Chondrocyte (in vitro differentiated cells): Measurements from ENCODE around the gene TBC1D5. TPM values are rescaled to one million over a fixed set of nuclear protein-coding genes. Genes with fewer than 3 reads are reported as not detected.
A peak's percentile ranks its signal among the peaks of the same experiment; 100 is the strongest.

Source experiments
- DNase-seq: peaks from one replicate; pipeline ENCODE4 v3.0.0; 2021; ENCODE audit warnings: mixed read lengths, low spot score
- H3K27ac Mint-ChIP-seq: one replicate; pipeline ENCODE4 v1.8.0; 2021; ENCODE audit warnings: mild to moderate bottlenecking, moderate library complexity, mixed read lengths; ENCODE audit not compliant: unreplicated experiment
- H3K27me3 Mint-ChIP-seq: 2 replicates; pipeline ENCODE4 v1.8.0; 2021; ENCODE audit warnings: low read depth, mixed read lengths
- H3K36me3 Mint-ChIP-seq: 2 replicates; pipeline ENCODE4 v1.8.0; 2021; ENCODE audit warnings: low read depth, mixed read lengths
- H3K4me1 Mint-ChIP-seq: 2 replicates; pipeline ENCODE4 v1.8.0; 2021; ENCODE audit warnings: low read depth, mild to moderate bottlenecking, mixed read lengths
- H3K4me3 Mint-ChIP-seq: one replicate; pipeline ENCODE4 v1.8.0; 2021; ENCODE audit warnings: mild to moderate bottlenecking, moderate library complexity, mixed read lengths; ENCODE audit not compliant: unreplicated experiment
- H3K9me3 Mint-ChIP-seq: 2 replicates; pipeline ENCODE4 v1.8.0; 2021; ENCODE audit warnings: low read depth, mixed read lengths
- total RNA-seq: library from RNA; stranded (reverse); gene quantifications from 3 replicates; pipeline ENCODE4 v1.2.1, GENCODE V29; 2021
- TF ChIP-seq, protein P1 (sequence below): fragments of 200-600 bp; sonication (generic); IDR thresholded peaks from 2 replicates; pipeline ENCODE4 v1.5.0; 2021; ENCODE audit warnings: antibody characterized with exemption, mild to moderate bottlenecking, moderate library complexity

TBC1D5 gene
- total RNA-seq, 1 donor from 2014 or later, result 44.6 TPM

DNA sequence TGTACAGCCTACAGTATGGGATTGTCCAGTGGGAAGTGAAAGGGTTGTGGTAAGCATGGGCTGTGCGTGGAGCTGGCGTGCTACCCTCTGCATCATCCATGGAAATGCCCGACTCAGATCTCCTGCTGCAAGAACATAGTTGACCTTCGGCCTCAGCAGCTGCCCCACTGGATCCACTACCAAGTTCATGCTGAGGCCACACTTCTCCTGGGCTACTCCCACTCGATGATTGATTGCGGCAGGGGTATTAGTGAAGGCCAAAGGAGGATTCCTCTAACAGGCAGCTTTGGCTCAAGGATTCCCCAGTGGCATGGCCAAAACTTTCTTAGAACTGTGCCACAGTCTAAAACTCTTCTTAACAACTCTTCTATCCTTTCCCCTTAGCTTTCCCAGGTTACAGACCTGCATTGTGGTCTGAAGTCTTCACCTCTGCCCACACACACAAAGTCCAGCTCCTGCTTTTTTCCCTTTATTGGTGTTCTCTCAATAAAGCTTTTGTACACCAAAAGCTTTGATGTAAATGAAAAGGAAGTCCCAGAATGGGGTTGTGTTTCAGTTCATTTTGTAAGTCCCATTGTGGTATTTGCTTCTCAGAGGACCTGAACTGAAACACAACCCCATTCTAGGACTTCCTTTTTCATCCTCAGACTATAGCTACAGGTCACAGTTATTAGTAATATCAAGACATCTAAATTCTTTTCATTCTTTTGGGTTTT lies 4.9 kb upstream of the TBC1D5 start:
- Mint-ChIP-seq H3K9me3 (no peaks in the 10 kb centered on the region), H3K27me3 (no peaks in the 10 kb centered on the region), H3K4me3 (no peak overlapping the region), H3K36me3 (no peaks in the 10 kb centered on the region), H3K4me1 (peaks cover 6% of the 10 kb centered on the region), H3K27ac (no peak overlapping the region)
- TF ChIP-seq, protein P1, sequence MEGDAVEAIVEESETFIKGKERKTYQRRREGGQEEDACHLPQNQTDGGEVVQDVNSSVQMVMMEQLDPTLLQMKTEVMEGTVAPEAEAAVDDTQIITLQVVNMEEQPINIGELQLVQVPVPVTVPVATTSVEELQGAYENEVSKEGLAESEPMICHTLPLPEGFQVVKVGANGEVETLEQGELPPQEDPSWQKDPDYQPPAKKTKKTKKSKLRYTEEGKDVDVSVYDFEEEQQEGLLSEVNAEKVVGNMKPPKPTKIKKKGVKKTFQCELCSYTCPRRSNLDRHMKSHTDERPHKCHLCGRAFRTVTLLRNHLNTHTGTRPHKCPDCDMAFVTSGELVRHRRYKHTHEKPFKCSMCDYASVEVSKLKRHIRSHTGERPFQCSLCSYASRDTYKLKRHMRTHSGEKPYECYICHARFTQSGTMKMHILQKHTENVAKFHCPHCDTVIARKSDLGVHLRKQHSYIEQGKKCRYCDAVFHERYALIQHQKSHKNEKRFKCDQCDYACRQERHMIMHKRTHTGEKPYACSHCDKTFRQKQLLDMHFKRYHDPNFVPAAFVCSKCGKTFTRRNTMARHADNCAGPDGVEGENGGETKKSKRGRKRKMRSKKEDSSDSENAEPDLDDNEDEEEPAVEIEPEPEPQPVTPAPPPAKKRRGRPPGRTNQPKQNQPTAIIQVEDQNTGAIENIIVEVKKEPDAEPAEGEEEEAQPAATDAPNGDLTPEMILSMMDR, result no peak
- no peak for DNase-seq

DNA sequence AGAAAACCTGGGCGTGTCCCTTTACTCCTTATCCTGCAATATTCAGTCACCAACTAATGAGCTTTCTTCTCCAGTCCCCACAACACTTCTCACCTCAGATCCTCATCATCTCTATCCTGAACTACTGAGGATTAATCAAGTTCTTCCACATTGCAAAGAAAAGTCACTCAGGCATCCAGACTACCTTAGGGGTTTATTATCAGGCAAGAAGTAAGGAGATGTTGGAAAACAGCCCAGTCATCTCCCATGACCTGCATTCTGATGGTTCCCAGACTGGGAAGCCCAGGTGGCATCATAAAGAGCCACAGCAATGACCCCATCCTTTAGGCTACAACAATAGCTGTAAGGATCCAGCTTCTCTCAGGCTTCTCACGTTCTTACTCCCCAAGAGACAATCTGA lies 3.5 kb upstream of the TBC1D5 start:
- Mint-ChIP-seq H3K36me3 (no peaks in the 10 kb centered on the region), H3K27me3 (no peaks in the 10 kb centered on the region), H3K4me1 (peaks cover 12% of the 10 kb centered on the region), H3K4me3 (no peak overlapping the region), H3K9me3 (no peaks in the 10 kb centered on the region), H3K27ac (no peak overlapping the region)
- TF ChIP-seq, protein P1, result no peak
- no peak for DNase-seq

GRCh38 chr3:17745301-17745700 lies 2.9 kb upstream of the TBC1D5 start:
- Mint-ChIP-seq H3K27ac (no peak overlapping the region), H3K36me3 (no peaks in the 10 kb centered on the region), H3K4me3 (no peak overlapping the region), H3K27me3 (no peaks in the 10 kb centered on the region), H3K9me3 (no peaks in the 10 kb centered on the region), H3K4me1 (peaks cover 18% of the 10 kb centered on the region)
- no peak for DNase-seq
- TF ChIP-seq, protein P1, result no peak

GRCh38 chr3:17744693-17745092 lies 2.3 kb upstream of the TBC1D5 start:
- no peak overlapping the region for H3K4me3 Mint-ChIP-seq
- no peaks in the 10 kb centered on the region for H3K36me3 Mint-ChIP-seq
- no peak overlapping the region for H3K27ac Mint-ChIP-seq
- H3K4me1 Mint-ChIP-seq, result peaks cover 18% of the 10 kb centered on the region
- no peaks in the 10 kb centered on the region for H3K27me3 Mint-ChIP-seq
- TF ChIP-seq, protein P1, result no peak
- no peaks in the 10 kb centered on the region for H3K9me3 Mint-ChIP-seq
- DNase-seq, result no peak

- TF ChIP-seq, protein P1, result no peak
- Mint-ChIP-seq H3K27me3 (no peaks in the 10 kb centered on the region), H3K4me3 (peak overlapping the region; percentile 94), H3K27ac (peak overlapping the region; percentile 90), H3K4me1 (peaks cover 25% of the 10 kb centered on the region), H3K36me3 (no peaks in the 10 kb centered on the region), H3K9me3 (no peaks in the 10 kb centered on the region)
- DNase-seq, result no peak
These were observed 1.2 kb upstream of the TBC1D5 start for GRCh38 chr3:17743658-17743995.
